ENCODE results near the gene DNAJC2. TPM values are rescaled to one million over a fixed set of nuclear protein-coding genes. Genes with fewer than 3 reads are reported as not detected.

The DNAJC2 gene, protein sequence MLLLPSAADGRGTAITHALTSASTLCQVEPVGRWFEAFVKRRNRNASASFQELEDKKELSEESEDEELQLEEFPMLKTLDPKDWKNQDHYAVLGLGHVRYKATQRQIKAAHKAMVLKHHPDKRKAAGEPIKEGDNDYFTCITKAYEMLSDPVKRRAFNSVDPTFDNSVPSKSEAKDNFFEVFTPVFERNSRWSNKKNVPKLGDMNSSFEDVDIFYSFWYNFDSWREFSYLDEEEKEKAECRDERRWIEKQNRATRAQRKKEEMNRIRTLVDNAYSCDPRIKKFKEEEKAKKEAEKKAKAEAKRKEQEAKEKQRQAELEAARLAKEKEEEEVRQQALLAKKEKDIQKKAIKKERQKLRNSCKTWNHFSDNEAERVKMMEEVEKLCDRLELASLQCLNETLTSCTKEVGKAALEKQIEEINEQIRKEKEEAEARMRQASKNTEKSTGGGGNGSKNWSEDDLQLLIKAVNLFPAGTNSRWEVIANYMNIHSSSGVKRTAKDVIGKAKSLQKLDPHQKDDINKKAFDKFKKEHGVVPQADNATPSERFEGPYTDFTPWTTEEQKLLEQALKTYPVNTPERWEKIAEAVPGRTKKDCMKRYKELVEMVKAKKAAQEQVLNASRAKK
- polyA plus RNA-seq (2011; rRNA removed) (20.2 and 31.7 TPM in 2 replicates), polyA minus RNA-seq (2011; rRNA and poly(A)+ RNA removed) (3.3 and 7.4 TPM in 2 replicates)

DNA sequence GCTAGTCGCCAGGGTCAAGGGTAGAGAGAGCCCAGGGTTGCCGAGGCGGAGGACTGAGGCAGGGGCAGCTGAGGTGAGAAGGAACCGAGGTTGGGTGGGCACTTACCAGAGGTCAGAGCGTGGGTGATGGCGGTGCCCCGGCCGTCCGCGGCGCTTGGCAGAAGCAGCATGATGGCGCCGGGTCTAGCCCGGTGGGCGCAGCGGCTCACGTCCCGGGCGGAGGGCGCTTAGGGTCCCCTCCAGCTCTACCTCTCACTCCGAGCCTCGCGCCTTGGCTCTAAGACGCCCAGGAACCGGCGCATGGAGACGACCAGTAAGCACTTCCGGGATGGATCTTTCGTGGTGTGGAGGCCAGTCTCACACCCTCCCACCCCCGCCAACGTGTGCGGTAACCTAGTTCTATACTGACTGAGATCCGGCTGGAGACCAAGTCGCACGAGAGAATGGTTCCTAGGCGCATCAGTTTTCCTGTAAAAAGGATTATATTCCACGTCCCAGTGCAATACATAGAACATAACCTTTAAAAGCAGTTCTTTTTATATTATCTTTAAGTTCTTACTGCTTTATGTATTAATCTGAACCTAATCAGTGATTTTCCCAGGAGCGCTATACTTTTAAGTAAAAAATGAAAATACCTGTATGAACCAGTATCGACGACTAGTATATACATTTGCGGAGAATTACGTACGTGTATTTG, at the start of gene DNAJC2:
DNAJC2 (minus strand) TSS at position 315 of the 697 bp plus-strand sequence; CDS start at position 170, 145 bp downstream.
- peak; percentile 84 for DNase-seq (ENCODE audit: low read depth, low spot score)
- CTCF ChIA-PET: no interaction called here
- TF ChIP-seq, protein P1, sequence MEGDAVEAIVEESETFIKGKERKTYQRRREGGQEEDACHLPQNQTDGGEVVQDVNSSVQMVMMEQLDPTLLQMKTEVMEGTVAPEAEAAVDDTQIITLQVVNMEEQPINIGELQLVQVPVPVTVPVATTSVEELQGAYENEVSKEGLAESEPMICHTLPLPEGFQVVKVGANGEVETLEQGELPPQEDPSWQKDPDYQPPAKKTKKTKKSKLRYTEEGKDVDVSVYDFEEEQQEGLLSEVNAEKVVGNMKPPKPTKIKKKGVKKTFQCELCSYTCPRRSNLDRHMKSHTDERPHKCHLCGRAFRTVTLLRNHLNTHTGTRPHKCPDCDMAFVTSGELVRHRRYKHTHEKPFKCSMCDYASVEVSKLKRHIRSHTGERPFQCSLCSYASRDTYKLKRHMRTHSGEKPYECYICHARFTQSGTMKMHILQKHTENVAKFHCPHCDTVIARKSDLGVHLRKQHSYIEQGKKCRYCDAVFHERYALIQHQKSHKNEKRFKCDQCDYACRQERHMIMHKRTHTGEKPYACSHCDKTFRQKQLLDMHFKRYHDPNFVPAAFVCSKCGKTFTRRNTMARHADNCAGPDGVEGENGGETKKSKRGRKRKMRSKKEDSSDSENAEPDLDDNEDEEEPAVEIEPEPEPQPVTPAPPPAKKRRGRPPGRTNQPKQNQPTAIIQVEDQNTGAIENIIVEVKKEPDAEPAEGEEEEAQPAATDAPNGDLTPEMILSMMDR (IDR thresholded peaks at IDR 0.05; ENCODE audit: low read depth, low read length): no peak
- POLR2A ChIA-PET: no interaction called here
- peak within 1 kb of the TSS; percentile 97 for H3K4me3 ChIP-seq (ENCODE audit: low read depth, low read length)
- no peaks in the 10 kb centered on the region; the same call in 1 of the 2 replicates for H3K9me3 ChIP-seq (ENCODE audit: control insufficient read depth, insufficient read depth, low read length)
- no peaks in the 10 kb centered on the region for H3K27me3 ChIP-seq (ENCODE audit: control insufficient read depth, insufficient read depth, low read length)
- H3K27ac ChIP-seq (ENCODE audit: low read depth, low read length): peak within 1 kb of the TSS; percentile 82

DNA sequence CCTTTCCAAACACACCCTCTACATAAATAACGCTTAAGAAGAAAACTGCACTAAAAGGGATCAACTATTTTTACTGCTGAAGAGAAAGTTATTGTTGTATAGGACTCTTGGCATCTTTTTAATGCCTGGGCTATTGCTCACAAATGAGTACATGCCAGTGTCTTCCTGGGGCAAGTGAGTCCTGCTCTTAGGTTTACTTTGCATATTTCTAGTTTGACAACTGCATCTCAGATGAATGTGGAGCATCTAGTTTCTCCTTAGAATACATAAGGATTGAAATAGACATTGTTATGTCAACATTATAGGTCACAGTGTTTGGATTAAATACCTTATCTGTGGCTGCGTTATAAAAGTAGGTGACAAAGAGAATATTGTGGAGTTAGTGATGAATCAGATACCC, 47.4 kb upstream of the DNAJC2 start:
- ChIA-PET CTCF (no interaction called here), POLR2A (no interaction called here)
- TF ChIP-seq, protein P1 (IDR thresholded peaks at IDR 0.05; ENCODE audit: low read depth, low read length): no peak
- no peak overlapping the region for H3K4me3 ChIP-seq (ENCODE audit: low read depth, low read length)
- peaks cover 4% of the 10 kb centered on the region for H3K27me3 ChIP-seq (ENCODE audit: control insufficient read depth, insufficient read depth, low read length)
- no peak for DNase-seq (ENCODE audit: low read depth, low spot score)
- H3K9me3 ChIP-seq (ENCODE audit: control insufficient read depth, insufficient read depth, low read length): no peaks in the 10 kb centered on the region
- no peak overlapping the region for H3K27ac ChIP-seq (ENCODE audit: low read depth, low read length)

DNA sequence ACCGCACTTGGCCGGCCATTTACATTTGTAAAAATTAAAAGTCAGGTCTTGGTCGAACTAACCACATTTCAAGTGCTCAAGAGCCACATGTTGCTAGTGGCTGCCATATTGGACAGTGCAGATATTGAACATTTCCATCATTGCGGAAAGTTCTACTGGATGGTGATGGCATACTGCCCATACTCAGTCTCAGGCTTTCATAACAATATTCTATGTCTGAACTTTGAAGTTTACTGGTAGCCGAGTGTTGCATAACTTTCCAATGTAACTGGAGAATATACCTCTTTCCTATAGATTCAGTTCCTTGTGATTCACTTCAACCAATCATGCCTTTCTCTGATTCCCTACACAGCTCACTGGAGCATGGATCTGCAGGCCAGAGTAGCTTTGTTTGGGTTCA, 46.6 kb upstream of the DNAJC2 start:
- Histone ChIP-seq H3K9me3 (ENCODE audit: control insufficient read depth, insufficient read depth, low read length) (no peaks in the 10 kb centered on the region), H3K4me3 (ENCODE audit: low read depth, low read length) (no peak overlapping the region), H3K27me3 (ENCODE audit: control insufficient read depth, insufficient read depth, low read length) (peaks cover 4% of the 10 kb centered on the region), H3K27ac (ENCODE audit: low read depth, low read length) (no peak overlapping the region)
- no peak for DNase-seq (ENCODE audit: low read depth, low spot score)
- ChIA-PET CTCF (no interaction called here), POLR2A (no interaction called here)
- TF ChIP-seq, protein P1 (IDR thresholded peaks at IDR 0.05; ENCODE audit: low read depth, low read length): no peak

DNA sequence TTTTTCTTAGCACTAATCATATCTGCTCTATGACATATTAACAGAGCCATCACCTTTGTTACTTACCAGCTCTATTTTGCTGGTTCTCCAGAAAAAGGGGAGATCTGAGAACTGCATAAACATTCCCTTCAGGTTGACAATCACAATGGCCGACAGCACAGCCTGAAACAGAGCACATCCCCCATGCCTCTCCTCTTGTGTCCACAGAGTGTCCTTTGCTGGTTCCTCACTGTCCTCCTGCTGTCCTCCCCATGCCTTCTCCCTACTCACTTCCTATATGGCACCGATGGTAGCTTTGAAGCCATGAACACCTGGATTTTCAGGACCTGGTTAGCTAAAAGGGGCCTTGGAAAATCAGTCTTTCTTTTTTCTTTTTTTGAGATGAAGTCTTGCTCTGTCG, 44.7 kb upstream of the DNAJC2 start:
- CTCF ChIA-PET: no interaction called here
- no peak overlapping the region for H3K27ac ChIP-seq (ENCODE audit: low read depth, low read length)
- H3K4me3 ChIP-seq (ENCODE audit: low read depth, low read length): no peak overlapping the region
- peaks cover 4% of the 10 kb centered on the region for H3K27me3 ChIP-seq (ENCODE audit: control insufficient read depth, insufficient read depth, low read length)
- H3K9me3 ChIP-seq (ENCODE audit: control insufficient read depth, insufficient read depth, low read length): no peaks in the 10 kb centered on the region
- POLR2A ChIA-PET: no interaction called here
- DNase-seq (ENCODE audit: low read depth, low spot score): no peak
- TF ChIP-seq, protein P1 (IDR thresholded peaks at IDR 0.05; ENCODE audit: low read depth, low read length): no peak
